GM06990 (cell line): Measurements from ENCODE around the gene CNRIP1.
"Not testable (repeated sequence)": the region's sequence is repeated elsewhere in the genome, so short reads cannot be mapped to it uniquely, and the experiment has no call there.

Experiments
- DNase-seq: peaks from one replicate; pipeline ENCODE4 v3.0.0-alpha.2; 2011; ENCODE audit not compliant: insufficient read length; ENCODE audit errors: extremely low read depth
- H3K27me3 ChIP-seq: replicated peaks from 2 replicates; pipeline ENCODE4 v1.6.0; 2011; ENCODE audit warnings: low read length; ENCODE audit not compliant: control insufficient read depth, insufficient read depth
- H3K36me3 ChIP-seq: 2 replicates; pipeline ENCODE4 v1.5.1; 2011; ENCODE audit warnings: low read length; ENCODE audit not compliant: control insufficient read depth, insufficient read depth
- H3K4me3 ChIP-seq: replicated peaks from 2 replicates; pipeline ENCODE4 v1.5.1; 2011; ENCODE audit warnings: low read depth, mild to moderate bottlenecking, control low read depth, low read length
- TF ChIP-seq, protein P1 (sequence below): IDR thresholded peaks from 2 replicates; pipeline ENCODE4 v1.5.1; 2011; ENCODE audit warnings: low read length, control low read depth, mild to moderate bottlenecking, inconsistent platforms; ENCODE audit not compliant: insufficient read depth, poor library complexity, severe bottlenecking

The CNRIP1 gene

GRCh38 chr2:68309426-68309825, 10.3 kb downstream of the CNRIP1 start:
- no peak overlapping the region for H3K4me3 ChIP-seq
- H3K27me3 ChIP-seq, result no peaks in the 10 kb centered on the region
- DNase-seq, result no peak
- no peaks in the 10 kb centered on the region for H3K36me3 ChIP-seq
- TF ChIP-seq, protein P1, sequence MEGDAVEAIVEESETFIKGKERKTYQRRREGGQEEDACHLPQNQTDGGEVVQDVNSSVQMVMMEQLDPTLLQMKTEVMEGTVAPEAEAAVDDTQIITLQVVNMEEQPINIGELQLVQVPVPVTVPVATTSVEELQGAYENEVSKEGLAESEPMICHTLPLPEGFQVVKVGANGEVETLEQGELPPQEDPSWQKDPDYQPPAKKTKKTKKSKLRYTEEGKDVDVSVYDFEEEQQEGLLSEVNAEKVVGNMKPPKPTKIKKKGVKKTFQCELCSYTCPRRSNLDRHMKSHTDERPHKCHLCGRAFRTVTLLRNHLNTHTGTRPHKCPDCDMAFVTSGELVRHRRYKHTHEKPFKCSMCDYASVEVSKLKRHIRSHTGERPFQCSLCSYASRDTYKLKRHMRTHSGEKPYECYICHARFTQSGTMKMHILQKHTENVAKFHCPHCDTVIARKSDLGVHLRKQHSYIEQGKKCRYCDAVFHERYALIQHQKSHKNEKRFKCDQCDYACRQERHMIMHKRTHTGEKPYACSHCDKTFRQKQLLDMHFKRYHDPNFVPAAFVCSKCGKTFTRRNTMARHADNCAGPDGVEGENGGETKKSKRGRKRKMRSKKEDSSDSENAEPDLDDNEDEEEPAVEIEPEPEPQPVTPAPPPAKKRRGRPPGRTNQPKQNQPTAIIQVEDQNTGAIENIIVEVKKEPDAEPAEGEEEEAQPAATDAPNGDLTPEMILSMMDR, result no peak

GRCh38 chr2:68303902-68304272, 15.9 kb downstream of the CNRIP1 start:
- H3K4me3 ChIP-seq, DNase-seq, H3K27me3 ChIP-seq, H3K36me3 ChIP-seq: not testable (repeated sequence)

GRCh38 chr2:68303033-68303901, 16.5 kb downstream of the CNRIP1 start:
- no peak for DNase-seq
- Histone ChIP-seq H3K4me3 (no peak overlapping the region), H3K27me3 (no peaks in the 10 kb centered on the region), H3K36me3 (no peaks in the 10 kb centered on the region)
- TF ChIP-seq, protein P1, result no peak

- H3K4me3 ChIP-seq, result no peak overlapping the region
- TF ChIP-seq, protein P1, result no peak
- no peaks in the 10 kb centered on the region for H3K36me3 ChIP-seq
- DNase-seq, result no peak
- H3K27me3 ChIP-seq, result no peaks in the 10 kb centered on the region
Observed at GRCh38 chr2:68302281-68302875, 17.4 kb downstream of the CNRIP1 start.

- DNase-seq, result no peak
- TF ChIP-seq, protein P1, result no peak
- H3K4me3 ChIP-seq, result no peak overlapping the region
- no peaks in the 10 kb centered on the region for H3K36me3 ChIP-seq
- H3K27me3 ChIP-seq, result no peaks in the 10 kb centered on the region
Observed at GRCh38 chr2:68295516-68295915, 24.2 kb downstream of the CNRIP1 start.

GRCh38 chr2:68294913-68295312, 24.8 kb downstream of the CNRIP1 start:
- TF ChIP-seq, protein P1, result no peak
- H3K4me3 ChIP-seq, result no peak overlapping the region
- no peaks in the 10 kb centered on the region for H3K27me3 ChIP-seq
- no peak for DNase-seq
- H3K36me3 ChIP-seq, result no peaks in the 10 kb centered on the region
